Measurements from ENCODE around the gene LBH.
"Not testable (repeated sequence)": the region's sequence is repeated elsewhere in the genome, so short reads cannot be mapped to it uniquely, and the experiment has no call there.

The LBH gene

GRCh38 chr2:30257266-30258214 is 26.2 kb downstream of the LBH start:
- no peak for DNase-seq (ENCODE audit: low read depth in 3 of 3)

- no peak for DNase-seq (ENCODE audit: low read depth in 3 of 3)
Observed at GRCh38 chr2:30259071-30259470, 27.7 kb downstream of the LBH start.

GRCh38 chr2:30259827-30260679 is 28.7 kb downstream of the LBH start:
- no peak for DNase-seq (ENCODE audit: low read depth in 3 of 3)

- DNase-seq (ENCODE audit: low read depth in 3 of 3) = no peak
Observed at GRCh38 chr2:30260941-30261340, 29.6 kb downstream of the LBH start.

GRCh38 chr2:30261695-30262211 is 30.4 kb downstream of the LBH start:
- DNase-seq (ENCODE audit: low read depth in 3 of 3) = no peak

- DNase-seq (ENCODE audit: low read depth in 3 of 3) = no peak
Observed at GRCh38 chr2:30262716-30263309, 31.5 kb downstream of the LBH start.

- DNase-seq (ENCODE audit: low read depth in 3 of 3) = no peak
Observed at GRCh38 chr2:30264274-30264673, 32.9 kb downstream of the LBH start.

- no peak for DNase-seq (ENCODE audit: low read depth in 3 of 3)
Observed at GRCh38 chr2:30265052-30266015, 34.0 kb downstream of the LBH start.

- peak in 1 of 3 experiments; percentile 32 for DNase-seq (ENCODE audit: low read depth in 3 of 3)
Observed at GRCh38 chr2:30266051-30266621, 34.8 kb downstream of the LBH start.

GRCh38 chr2:30266705-30267104 is 35.4 kb downstream of the LBH start:
- no peak for DNase-seq (ENCODE audit: low read depth in 3 of 3)

- DNase-seq (ENCODE audit: low read depth in 3 of 3) = peak; percentile 27 to 54 (median 49)
Observed at GRCh38 chr2:30267161-30267975, 36.0 kb downstream of the LBH start.

- no peak for DNase-seq (ENCODE audit: low read depth in 3 of 3)
Observed at GRCh38 chr2:30268296-30268871, 37.0 kb downstream of the LBH start.

GRCh38 chr2:30269114-30269770 is 37.9 kb downstream of the LBH start:
- DNase-seq (ENCODE audit: low read depth in 3 of 3) = not testable (repeated sequence)

- DNase-seq (ENCODE audit: low read depth in 3 of 3) = no peak
Observed at GRCh38 chr2:30269771-30270145, 38.4 kb downstream of the LBH start.

GRCh38 chr2:30270166-30270565 is 38.8 kb downstream of the LBH start:
- no peak for DNase-seq (ENCODE audit: low read depth in 3 of 3)

- no peak for DNase-seq (ENCODE audit: low read depth in 3 of 3)
Observed at GRCh38 chr2:30271301-30271700, 40.0 kb downstream of the LBH start.

GRCh38 chr2:30272286-30272685 is 41.0 kb downstream of the LBH start:
- no peak for DNase-seq (ENCODE audit: low read depth in 3 of 3)

GRCh38 chr2:30272761-30273573 is 41.6 kb downstream of the LBH start:
- DNase-seq (ENCODE audit: low read depth in 3 of 3) = peak in 1 of 3 experiments; percentile 46
